K562 (cell line): ENCODE data around the gene JPH2. TPM values are rescaled to one million over a fixed set of nuclear protein-coding genes. Genes with fewer than 3 reads are reported as not detected.

Experiments
- CEBPB ChIP-seq: fragments of 450-650 bp; IDR thresholded peaks from 2 replicates; pipeline ENCODE4 v1.6.1; 2016; ENCODE audit warnings: missing genetic modification characterization, missing compliant biosample characterization
- FUS ChIP-seq: fragments of 200-400 bp; formaldehyde crosslinking; optimal IDR thresholded peaks from 2 replicates; pipeline ENCODE3; 2017; ENCODE audit warnings: low read depth, low read length
- MBD2 ChIP-seq: sonication (generic); IDR thresholded peaks from 2 replicates; pipeline ENCODE4 v1.6.1; 2016; ENCODE audit warnings: low read depth, borderline replicate concordance
- ZNF778 ChIP-seq: fragments of 450-650 bp; formaldehyde crosslinking; IDR thresholded peaks from 2 replicates; pipeline ENCODE4 v1.4.0; 2020; ENCODE audit warnings: mild to moderate bottlenecking, moderate library complexity
- ZSCAN29 ChIP-seq: fragments of 450-650 bp; IDR thresholded peaks from 2 replicates; pipeline ENCODE4 v1.6.1; 2017
- polyA plus RNA-seq, 8 experiments: library from polyadenylated mRNA; depleted of rRNA in 4 of 8; stranded (reverse) in 5 of 8; unstranded in 3 of 8; fragments of >200 nt; fragmentation: Nextera tagmentation in 2 of 8; fragmentation: Illumina TruSeq in 1 of 8; extraction: Ambion mirVana in 2 of 8; extraction: Trizol in 1 of 8; gene quantifications; 2 replicates each; pipeline versions ENCODE4 v1.2.1 to v1.2.3, GENCODE V29; 2011 to 2014; ENCODE audit warnings: inconsistent platforms in 1 of 8, missing spikeins in 1 of 8
- total RNA-seq, 7 experiments: library from RNA; depleted of rRNA in 6 of 7; stranded (reverse); fragments of >200 nt in 6 of 7; fragmentation: Illumina TruSeq in 2 of 7; extraction: Trizol in 2 of 7; gene quantifications; 2 replicates each; pipeline versions ENCODE4 v1.2.1 to v1.2.3, GENCODE V29; 2011 to 2021; ENCODE audit warnings: low replicate concordance in 1 of 7
- TF ChIP-seq, protein P1 (sequence below), 2 experiments: fragments of 450-650 bp; formaldehyde crosslinking in 1 of 2; IDR thresholded peaks; 2 replicates each; pipeline versions ENCODE4 v1.4.0 to v1.6.1; 2014 to 2020; ENCODE audit warnings: mild to moderate bottlenecking in 2 of 2, borderline replicate concordance in 1 of 2, low read depth in 1 of 2
- TF ChIP-seq, protein P2 (sequence below): sonication (generic); formaldehyde crosslinking; IDR thresholded peaks from 2 replicates; pipeline ENCODE4 v1.8.1; 2023; ENCODE audit warnings: mild to moderate bottlenecking, missing genetic modification reagents, moderate library complexity

JPH2 gene
- total and polyA plus RNA-seq, 9 of the 15 experiments (the other 6 are each of a cell fraction or from before 2014, with no cell fraction given) = not detected

DNA sequence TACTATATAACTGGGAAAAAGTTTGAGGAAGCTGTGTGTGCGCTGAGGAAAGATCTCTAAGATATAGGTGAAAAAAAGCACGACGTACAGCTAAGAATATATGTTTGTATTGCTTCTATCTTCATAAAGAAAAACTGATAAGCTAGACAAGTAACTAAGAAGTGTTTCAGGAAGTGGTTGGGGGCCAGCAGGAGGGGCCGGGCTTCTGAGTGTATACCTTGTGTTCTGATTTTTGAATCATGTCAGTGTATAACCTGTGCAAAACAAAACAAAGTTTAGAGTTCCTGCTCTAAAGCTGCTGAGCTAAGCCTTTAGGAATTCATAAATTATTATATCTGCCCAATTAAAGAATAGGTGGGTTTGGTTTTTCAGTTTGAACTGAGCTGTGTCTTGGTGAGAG, 31.5 kb upstream of the JPH2 start (continued):
- TF ChIP-seq, protein P1, sequence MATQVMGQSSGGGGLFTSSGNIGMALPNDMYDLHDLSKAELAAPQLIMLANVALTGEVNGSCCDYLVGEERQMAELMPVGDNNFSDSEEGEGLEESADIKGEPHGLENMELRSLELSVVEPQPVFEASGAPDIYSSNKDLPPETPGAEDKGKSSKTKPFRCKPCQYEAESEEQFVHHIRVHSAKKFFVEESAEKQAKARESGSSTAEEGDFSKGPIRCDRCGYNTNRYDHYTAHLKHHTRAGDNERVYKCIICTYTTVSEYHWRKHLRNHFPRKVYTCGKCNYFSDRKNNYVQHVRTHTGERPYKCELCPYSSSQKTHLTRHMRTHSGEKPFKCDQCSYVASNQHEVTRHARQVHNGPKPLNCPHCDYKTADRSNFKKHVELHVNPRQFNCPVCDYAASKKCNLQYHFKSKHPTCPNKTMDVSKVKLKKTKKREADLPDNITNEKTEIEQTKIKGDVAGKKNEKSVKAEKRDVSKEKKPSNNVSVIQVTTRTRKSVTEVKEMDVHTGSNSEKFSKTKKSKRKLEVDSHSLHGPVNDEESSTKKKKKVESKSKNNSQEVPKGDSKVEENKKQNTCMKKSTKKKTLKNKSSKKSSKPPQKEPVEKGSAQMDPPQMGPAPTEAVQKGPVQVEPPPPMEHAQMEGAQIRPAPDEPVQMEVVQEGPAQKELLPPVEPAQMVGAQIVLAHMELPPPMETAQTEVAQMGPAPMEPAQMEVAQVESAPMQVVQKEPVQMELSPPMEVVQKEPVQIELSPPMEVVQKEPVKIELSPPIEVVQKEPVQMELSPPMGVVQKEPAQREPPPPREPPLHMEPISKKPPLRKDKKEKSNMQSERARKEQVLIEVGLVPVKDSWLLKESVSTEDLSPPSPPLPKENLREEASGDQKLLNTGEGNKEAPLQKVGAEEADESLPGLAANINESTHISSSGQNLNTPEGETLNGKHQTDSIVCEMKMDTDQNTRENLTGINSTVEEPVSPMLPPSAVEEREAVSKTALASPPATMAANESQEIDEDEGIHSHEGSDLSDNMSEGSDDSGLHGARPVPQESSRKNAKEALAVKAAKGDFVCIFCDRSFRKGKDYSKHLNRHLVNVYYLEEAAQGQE (IDR thresholded peaks at IDR 0.05; ENCODE audit: borderline replicate concordance) = no peak
- TF ChIP-seq, protein P1 (CRISPR knock-in tag; IDR thresholded peaks at IDR 0.05; ENCODE audit: low read depth) = no peak
- TF ChIP-seq FUS (no peak), ZNF778 (CRISPR knock-in tag) (no peak), MBD2 (no peak), ZSCAN29 (no peak), CEBPB (tag) (no peak)
- TF ChIP-seq, protein P2, sequence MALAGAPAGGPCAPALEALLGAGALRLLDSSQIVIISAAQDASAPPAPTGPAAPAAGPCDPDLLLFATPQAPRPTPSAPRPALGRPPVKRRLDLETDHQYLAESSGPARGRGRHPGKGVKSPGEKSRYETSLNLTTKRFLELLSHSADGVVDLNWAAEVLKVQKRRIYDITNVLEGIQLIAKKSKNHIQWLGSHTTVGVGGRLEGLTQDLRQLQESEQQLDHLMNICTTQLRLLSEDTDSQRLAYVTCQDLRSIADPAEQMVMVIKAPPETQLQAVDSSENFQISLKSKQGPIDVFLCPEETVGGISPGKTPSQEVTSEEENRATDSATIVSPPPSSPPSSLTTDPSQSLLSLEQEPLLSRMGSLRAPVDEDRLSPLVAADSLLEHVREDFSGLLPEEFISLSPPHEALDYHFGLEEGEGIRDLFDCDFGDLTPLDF = no peak
- TF ChIP-seq, all 486 proteins: peak for 0
